ENCODE results near the gene EHD1. TPM values are rescaled to one million over a fixed set of nuclear protein-coding genes. Genes with fewer than 3 reads are reported as not detected.

Gene EHD1
- total RNA-seq, 1 donor from 2014 or later, result 56.8 TPM

- DNase-seq (ENCODE audit: low spot score), result no peak
These were observed 12.9 kb upstream of the EHD1 start for GRCh38 chr11:64891215-64891848.

- DNase-seq (ENCODE audit: low spot score), result no peak
These were observed 12.1 kb upstream of the EHD1 start for GRCh38 chr11:64890522-64890939.

GRCh38 chr11:64888729-64889511 lies 10.5 kb upstream of the EHD1 start:
- peak; percentile 84 for DNase-seq (ENCODE audit: low spot score)

GRCh38 chr11:64888406-64888728 lies 9.9 kb upstream of the EHD1 start:
- no peak for DNase-seq (ENCODE audit: low spot score)

- DNase-seq (ENCODE audit: low spot score), result peak; percentile 72
These were observed 9.5 kb upstream of the EHD1 start for GRCh38 chr11:64887757-64888405.

- no peak for DNase-seq (ENCODE audit: low spot score)
These were observed 8.9 kb upstream of the EHD1 start for GRCh38 chr11:64887234-64887756.

- peak; percentile 94 for DNase-seq (ENCODE audit: low spot score)
These were observed 7.2 kb upstream of the EHD1 start for GRCh38 chr11:64885367-64886286.

GRCh38 chr11:64884019-64884418 lies 5.6 kb upstream of the EHD1 start:
- no peak for DNase-seq (ENCODE audit: low spot score)

GRCh38 chr11:64883575-64883974 lies 5.2 kb upstream of the EHD1 start:
- no peak for DNase-seq (ENCODE audit: low spot score)

- no peak for DNase-seq (ENCODE audit: low spot score)
These were observed 3.8 kb upstream of the EHD1 start for GRCh38 chr11:64882243-64882642.

- peak; percentile 73 for DNase-seq (ENCODE audit: low spot score)
These were observed 3.1 kb upstream of the EHD1 start for GRCh38 chr11:64881476-64881875.

GRCh38 chr11:64880240-64881001 lies 2.0 kb upstream of the EHD1 start:
- DNase-seq (ENCODE audit: low spot score), result no peak

GRCh38 chr11:64879244-64879900 lies 951 bp upstream of the EHD1 start:
- peak; percentile 37 for DNase-seq (ENCODE audit: low spot score)

GRCh38 chr11:64878223-64878493 lies 263 bp downstream of the EHD1 start:
- DNase-seq (ENCODE audit: low spot score), result no peak

- DNase-seq (ENCODE audit: low spot score), result peak; percentile 29
These were observed 815 bp downstream of the EHD1 start for GRCh38 chr11:64877390-64878222.

- peak; percentile 81 for DNase-seq (ENCODE audit: low spot score)
These were observed 1.5 kb downstream of the EHD1 start for GRCh38 chr11:64876835-64877341.

GRCh38 chr11:64876229-64876750 lies 2.1 kb downstream of the EHD1 start:
- no peak for DNase-seq (ENCODE audit: low spot score)

- peak; percentile 30 for DNase-seq (ENCODE audit: low spot score)
These were observed 2.8 kb downstream of the EHD1 start for GRCh38 chr11:64875369-64876228.
